ENCODE results near the gene MYO19.
"Not testable (repeated sequence)": the region's sequence is repeated elsewhere in the genome, so short reads cannot be mapped to it uniquely, and the experiment has no call there.

Gene MYO19

GRCh38 chr17:36493956-36494355 is 40.7 kb downstream of the MYO19 start:
- no peaks in the 10 kb centered on the region for H3K9me3 ChIP-seq
- H3K27me3 ChIP-seq = no peaks in the 10 kb centered on the region
- H3K27ac ChIP-seq = no peak overlapping the region
- no peak overlapping the region for H3K4me3 ChIP-seq (ENCODE audit: low read depth in 1 of 2, low read length in 1 of 2)
- H3K4me1 ChIP-seq (ENCODE audit: control insufficient read depth in 1 of 2, insufficient read depth in 1 of 2, low read depth in 1 of 2, low read length in 1 of 2) = no peaks in the 10 kb centered on the region
- peaks cover 69% of the 10 kb centered on the region for H3K36me3 ChIP-seq
- TF ChIP-seq, protein P1, sequence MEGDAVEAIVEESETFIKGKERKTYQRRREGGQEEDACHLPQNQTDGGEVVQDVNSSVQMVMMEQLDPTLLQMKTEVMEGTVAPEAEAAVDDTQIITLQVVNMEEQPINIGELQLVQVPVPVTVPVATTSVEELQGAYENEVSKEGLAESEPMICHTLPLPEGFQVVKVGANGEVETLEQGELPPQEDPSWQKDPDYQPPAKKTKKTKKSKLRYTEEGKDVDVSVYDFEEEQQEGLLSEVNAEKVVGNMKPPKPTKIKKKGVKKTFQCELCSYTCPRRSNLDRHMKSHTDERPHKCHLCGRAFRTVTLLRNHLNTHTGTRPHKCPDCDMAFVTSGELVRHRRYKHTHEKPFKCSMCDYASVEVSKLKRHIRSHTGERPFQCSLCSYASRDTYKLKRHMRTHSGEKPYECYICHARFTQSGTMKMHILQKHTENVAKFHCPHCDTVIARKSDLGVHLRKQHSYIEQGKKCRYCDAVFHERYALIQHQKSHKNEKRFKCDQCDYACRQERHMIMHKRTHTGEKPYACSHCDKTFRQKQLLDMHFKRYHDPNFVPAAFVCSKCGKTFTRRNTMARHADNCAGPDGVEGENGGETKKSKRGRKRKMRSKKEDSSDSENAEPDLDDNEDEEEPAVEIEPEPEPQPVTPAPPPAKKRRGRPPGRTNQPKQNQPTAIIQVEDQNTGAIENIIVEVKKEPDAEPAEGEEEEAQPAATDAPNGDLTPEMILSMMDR (IDR thresholded peaks at IDR 0.05) = no peak

DNA sequence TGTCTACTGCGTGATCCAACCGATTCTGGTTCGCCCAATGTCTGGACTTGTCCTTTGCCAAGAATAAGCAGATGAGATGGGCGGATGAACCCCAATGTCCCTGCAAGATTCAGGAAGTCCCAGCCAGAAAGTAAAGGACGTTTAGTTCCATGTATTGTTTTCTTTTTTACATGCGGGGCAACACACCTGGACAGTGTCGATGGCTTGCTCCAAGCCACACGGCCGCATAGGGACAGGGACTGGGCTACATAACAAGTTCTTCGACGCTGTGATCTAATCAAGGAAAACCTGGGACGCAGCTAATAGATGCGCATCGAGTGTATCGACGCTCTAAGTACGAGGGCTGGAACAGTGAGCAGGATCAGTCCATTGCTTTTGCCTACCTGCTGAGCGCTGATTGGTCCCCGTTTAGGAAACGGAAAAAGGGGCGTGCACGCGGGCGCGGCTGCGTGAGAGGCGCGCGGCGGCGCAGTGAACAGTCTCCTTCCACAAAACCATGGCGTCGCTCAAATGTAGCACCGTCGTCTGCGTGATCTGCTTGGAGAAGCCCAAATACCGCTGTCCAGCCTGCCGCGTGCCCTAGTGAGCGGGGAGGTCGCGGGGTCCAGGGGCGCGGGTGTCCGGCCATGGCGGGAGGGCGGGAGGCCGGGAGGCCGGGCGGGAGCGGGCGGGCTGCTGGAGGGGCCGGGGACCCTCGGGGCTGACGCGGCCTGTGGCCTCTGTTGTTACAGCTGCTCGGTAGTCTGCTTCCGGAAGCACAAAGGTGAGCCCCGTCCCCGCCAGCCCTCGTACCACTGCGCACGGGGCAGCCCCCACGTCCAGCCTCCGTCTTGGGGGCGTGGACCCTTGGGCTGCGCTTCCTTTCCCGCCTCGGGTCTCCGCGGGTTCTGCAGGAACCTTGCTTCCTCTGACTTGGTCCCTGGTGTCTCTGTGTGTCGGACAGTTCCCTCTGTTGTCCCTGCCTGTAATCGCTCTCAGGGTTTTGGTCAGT is 48.2 kb downstream of the MYO19 start, which contains the start of gene ZNHIT3:
TSS of gene ZNHIT3 (plus strand) at position 478 of the 991 bp plus-strand sequence. CDS start at position 497, 19 bp downstream.
- TF ChIP-seq, protein P1 (IDR thresholded peaks at IDR 0.05) = peak; percentile 48
- H3K4me3 ChIP-seq (ENCODE audit: low read depth in 1 of 2, low read length in 1 of 2) = peak within 1 kb of the TSS; percentile 73 to 95
- peaks cover 27 to 32% of the 10 kb centered on the region in 2 experiments for H3K4me1 ChIP-seq (ENCODE audit: control insufficient read depth in 1 of 2, insufficient read depth in 1 of 2, low read depth in 1 of 2, low read length in 1 of 2)
- H3K27me3 ChIP-seq = peaks cover 20% of the 10 kb centered on the region
- peak within 1 kb of the TSS; percentile 80 for H3K27ac ChIP-seq
- H3K36me3 ChIP-seq = no peaks in the 10 kb centered on the region
- no peaks in the 10 kb centered on the region for H3K9me3 ChIP-seq

- Histone ChIP-seq H3K36me3 (no peaks in the 10 kb centered on the region), H3K4me3 (ENCODE audit: low read depth in 1 of 2, low read length in 1 of 2) (peak overlapping the region; percentile 73 to 95), H3K27ac (peak overlapping the region; percentile 80), H3K9me3 (no peaks in the 10 kb centered on the region), H3K4me1 (ENCODE audit: control insufficient read depth in 1 of 2, insufficient read depth in 1 of 2, low read depth in 1 of 2, low read length in 1 of 2) (peaks cover 27 to 32% of the 10 kb centered on the region in 2 experiments), H3K27me3 (peaks cover 26% of the 10 kb centered on the region)
- TF ChIP-seq, protein P1 (IDR thresholded peaks at IDR 0.05) = no peak
Observed at GRCh38 chr17:36485805-36486203, 48.9 kb downstream of the MYO19 start.

DNA sequence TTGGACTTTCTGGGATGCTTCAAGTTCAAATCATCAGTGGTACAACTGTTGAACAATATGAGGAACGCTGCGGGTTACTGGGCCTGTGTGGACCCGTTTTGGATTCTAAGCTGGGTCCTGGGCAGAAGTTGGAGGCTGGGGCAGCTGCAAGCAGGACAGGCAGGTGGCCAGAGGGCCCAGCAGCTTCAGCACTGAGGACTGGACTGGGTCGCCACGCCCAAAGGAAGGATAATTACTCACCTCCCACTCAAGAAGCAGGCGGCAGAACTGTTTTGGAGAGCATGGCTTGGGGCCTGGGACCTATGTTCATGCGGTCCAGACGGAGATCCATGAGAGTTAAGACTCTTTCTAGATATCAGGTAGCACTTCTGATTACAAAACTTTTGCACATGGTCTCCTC is 49.6 kb downstream of the MYO19 start:
- no peak overlapping the region for H3K27ac ChIP-seq
- no peak overlapping the region for H3K4me3 ChIP-seq (ENCODE audit: low read depth in 1 of 2, low read length in 1 of 2)
- no peaks in the 10 kb centered on the region for H3K9me3 ChIP-seq
- TF ChIP-seq, protein P1 (IDR thresholded peaks at IDR 0.05) = no peak
- no peaks in the 10 kb centered on the region for H3K36me3 ChIP-seq
- peaks cover 27 to 32% of the 10 kb centered on the region in 2 experiments for H3K4me1 ChIP-seq (ENCODE audit: control insufficient read depth in 1 of 2, insufficient read depth in 1 of 2, low read depth in 1 of 2, low read length in 1 of 2)
- H3K27me3 ChIP-seq = peaks cover 33% of the 10 kb centered on the region

- Histone ChIP-seq H3K4me1 (ENCODE audit: control insufficient read depth in 1 of 2, insufficient read depth in 1 of 2, low read depth in 1 of 2, low read length in 1 of 2) (peaks cover 27 to 32% of the 10 kb centered on the region in 2 experiments), H3K27me3 (peaks cover 43% of the 10 kb centered on the region)
- not testable (repeated sequence) for H3K4me3 ChIP-seq (ENCODE audit: low read depth in 1 of 2, low read length in 1 of 2); H3K27ac ChIP-seq; H3K36me3 ChIP-seq; H3K9me3 ChIP-seq
Observed at GRCh38 chr17:36484021-36484420, 50.6 kb downstream of the MYO19 start.

All from neutrophil (primary cell).